ENCODE measurements around the gene FUCA1.
"Not testable (repeated sequence)": the region's sequence is repeated elsewhere in the genome, so short reads cannot be mapped to it uniquely, and the experiment has no call there.

The FUCA1 gene

GRCh38 chr1:23895993-23896392, 27.9 kb upstream of the FUCA1 start:
- no peak for DNase-seq (ENCODE audit: low spot score)

- DNase-seq (ENCODE audit: low spot score) = no peak
Observed at GRCh38 chr1:23895082-23895481, 27.0 kb upstream of the FUCA1 start.

GRCh38 chr1:23889074-23889473, 21.0 kb upstream of the FUCA1 start:
- DNase-seq (ENCODE audit: low spot score) = no peak

- DNase-seq (ENCODE audit: low spot score) = no peak
Observed at GRCh38 chr1:23885222-23885621, 17.1 kb upstream of the FUCA1 start.

- DNase-seq (ENCODE audit: low spot score) = no peak
Observed at GRCh38 chr1:23882746-23883145, 14.7 kb upstream of the FUCA1 start.

GRCh38 chr1:23879809-23880208, 11.7 kb upstream of the FUCA1 start:
- no peak for DNase-seq (ENCODE audit: low spot score)

- no peak for DNase-seq (ENCODE audit: low spot score)
Observed at GRCh38 chr1:23878668-23879067, 10.6 kb upstream of the FUCA1 start.

GRCh38 chr1:23875382-23875781, 7.3 kb upstream of the FUCA1 start:
- DNase-seq (ENCODE audit: low spot score) = no peak

GRCh38 chr1:23872421-23872820, 4.3 kb upstream of the FUCA1 start:
- DNase-seq (ENCODE audit: low spot score) = no peak

- DNase-seq (ENCODE audit: low spot score) = no peak
Observed at GRCh38 chr1:23869051-23869450, 961 bp upstream of the FUCA1 start.

GRCh38 chr1:23868557-23869016, 497 bp upstream of the FUCA1 start:
- no peak for DNase-seq (ENCODE audit: low spot score)

GRCh38 chr1:23867542-23867894, 572 bp downstream of the FUCA1 start:
- no peak for DNase-seq (ENCODE audit: low spot score)

GRCh38 chr1:23865543-23865930, 2.6 kb downstream of the FUCA1 start:
- DNase-seq (ENCODE audit: low spot score) = no peak

GRCh38 chr1:23864801-23865542, 3.1 kb downstream of the FUCA1 start:
- no peak for DNase-seq (ENCODE audit: low spot score)

- DNase-seq (ENCODE audit: low spot score) = no peak
Observed at GRCh38 chr1:23862640-23863039, 5.5 kb downstream of the FUCA1 start.

- DNase-seq (ENCODE audit: low spot score) = no peak
Observed at GRCh38 chr1:23854568-23854967, 13.5 kb downstream of the FUCA1 start.

GRCh38 chr1:23853124-23853523, 15.0 kb downstream of the FUCA1 start:
- DNase-seq (ENCODE audit: low spot score) = not testable (repeated sequence)

- DNase-seq (ENCODE audit: low spot score) = not testable (repeated sequence)
Observed at GRCh38 chr1:23851406-23851805, 16.7 kb downstream of the FUCA1 start.

- no peak for DNase-seq (ENCODE audit: low spot score)
Observed at GRCh38 chr1:23848673-23849616, 19.1 kb downstream of the FUCA1 start.

GRCh38 chr1:23847482-23848095, 20.5 kb downstream of the FUCA1 start:
- DNase-seq (ENCODE audit: low spot score) = not testable (repeated sequence)

GRCh38 chr1:23845163-23845562, 22.9 kb downstream of the FUCA1 start:
- DNase-seq (ENCODE audit: low spot score) = no peak

- no peak for DNase-seq (ENCODE audit: low spot score)
Observed at GRCh38 chr1:23843644-23844043, 24.4 kb downstream of the FUCA1 start.

- DNase-seq (ENCODE audit: low spot score) = peak; percentile 69
Observed at GRCh38 chr1:23838401-23838866, 29.7 kb downstream of the FUCA1 start.

All from CD4-positive, alpha-beta T cell treated with Interleukin-15 for 4 hours (primary cell).